Mucosa of descending colon (tissue), 3 donors: ENCODE data around the gene NFKBIE. TPM values are rescaled to one million over a fixed set of nuclear protein-coding genes. Genes with fewer than 3 reads are reported as not detected.

ENCODE experiments used
- ATAC-seq: fragments of 200-7000 bp; cut with Tn5 transposase; one replicate; pipeline ENCODE4 v1.9.1; 2020; ENCODE audit warnings: mild to moderate bottlenecking, moderate library complexity
- DNase-seq, 3 donors: peaks; one replicate each; pipeline ENCODE4 v3.0.0-alpha.2; 2020
- H3K36me3 ChIP-seq: fragments of 200-600 bp; one replicate; pipeline ENCODE4 v1.8.0; 2021; ENCODE audit warnings: low read depth, mild to moderate bottlenecking
- H3K4me1 ChIP-seq: fragments of 200-600 bp; one replicate; pipeline ENCODE4 v1.8.0; 2021; ENCODE audit warnings: low read depth, mild to moderate bottlenecking
- H3K4me3 ChIP-seq: fragments of 200-600 bp; one replicate; pipeline ENCODE4 v1.8.0; 2021; ENCODE audit warnings: mild to moderate bottlenecking
- H3K9me3 ChIP-seq: fragments of 200-600 bp; one replicate; pipeline ENCODE4 v1.8.0; 2021; ENCODE audit warnings: mild to moderate bottlenecking
- intact Hi-C, 2 donors: fragments of 100-400 bp; cut with DNase I in 1 of 2; cut with micrococcal nuclease in 1 of 2; formaldehyde crosslinking; loops; one replicate each; pipeline versions ENCODE4 v1.11.0 to v1.11.1; 2022; cut with DNase I, micrococcal nuclease
- total RNA-seq, 3 donors: library from RNA; stranded (reverse); fragmentation: NEBNext Ultra II Directional in 2 of 3; extraction: Animal tissue kit (Norgen Biotek cat#: 25700) in 2 of 3; gene quantifications; one replicate each; pipeline versions ENCODE4 v1.2.1 to v1.2.4, GENCODE V29; 2021 to 2023
- TF ChIP-seq, protein P1 (sequence below): fragments of 200-600 bp; IDR thresholded peaks from one replicate; pipeline ENCODE4 v1.8.0; 2022; ENCODE audit warnings: antibody characterized with exemption, mild to moderate bottlenecking
- donor health status: DM: no; HTN: no; CAD: no; lungs with moderate emphysema.
- donor health status: DM: no; HTN: no; CAD: no.
- donor health status: DM: no; HTN: yes; CAD: no.

The NFKBIE gene
- total RNA-seq, 3 donors from 2014 or later = 8.7 to 13.4 (median 10.8) TPM

DNA sequence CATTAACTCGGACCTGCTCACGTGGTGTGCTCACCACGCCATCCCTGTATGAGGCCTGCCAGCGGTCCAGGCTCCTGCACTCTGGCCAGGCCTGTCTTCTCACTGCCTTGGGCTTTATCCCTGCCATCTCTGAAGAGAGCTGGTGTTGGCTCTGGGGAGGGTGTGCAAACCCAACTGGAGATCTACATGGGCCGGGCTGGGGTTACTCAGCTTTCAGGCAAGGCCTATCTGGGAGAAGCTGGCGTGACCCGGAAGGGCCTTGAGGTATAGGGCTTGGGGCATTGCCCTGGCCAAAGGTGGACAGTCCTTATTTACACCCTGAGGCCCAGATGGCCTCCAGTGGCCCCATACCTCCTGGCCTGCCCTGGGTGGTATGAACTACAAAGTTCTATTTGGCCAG is 36.9 kb downstream of the NFKBIE start:
- peaks cover 10% of the 10 kb centered on the region for H3K4me1 ChIP-seq
- H3K4me3 ChIP-seq = no peak overlapping the region
- intact Hi-C loops = no loop called here
- TF ChIP-seq, protein P1, sequence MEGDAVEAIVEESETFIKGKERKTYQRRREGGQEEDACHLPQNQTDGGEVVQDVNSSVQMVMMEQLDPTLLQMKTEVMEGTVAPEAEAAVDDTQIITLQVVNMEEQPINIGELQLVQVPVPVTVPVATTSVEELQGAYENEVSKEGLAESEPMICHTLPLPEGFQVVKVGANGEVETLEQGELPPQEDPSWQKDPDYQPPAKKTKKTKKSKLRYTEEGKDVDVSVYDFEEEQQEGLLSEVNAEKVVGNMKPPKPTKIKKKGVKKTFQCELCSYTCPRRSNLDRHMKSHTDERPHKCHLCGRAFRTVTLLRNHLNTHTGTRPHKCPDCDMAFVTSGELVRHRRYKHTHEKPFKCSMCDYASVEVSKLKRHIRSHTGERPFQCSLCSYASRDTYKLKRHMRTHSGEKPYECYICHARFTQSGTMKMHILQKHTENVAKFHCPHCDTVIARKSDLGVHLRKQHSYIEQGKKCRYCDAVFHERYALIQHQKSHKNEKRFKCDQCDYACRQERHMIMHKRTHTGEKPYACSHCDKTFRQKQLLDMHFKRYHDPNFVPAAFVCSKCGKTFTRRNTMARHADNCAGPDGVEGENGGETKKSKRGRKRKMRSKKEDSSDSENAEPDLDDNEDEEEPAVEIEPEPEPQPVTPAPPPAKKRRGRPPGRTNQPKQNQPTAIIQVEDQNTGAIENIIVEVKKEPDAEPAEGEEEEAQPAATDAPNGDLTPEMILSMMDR = no peak
- DNase-seq (no peak), ATAC-seq (no peak)
- H3K36me3 ChIP-seq = no peaks in the 10 kb centered on the region
- H3K9me3 ChIP-seq = no peaks in the 10 kb centered on the region

DNA sequence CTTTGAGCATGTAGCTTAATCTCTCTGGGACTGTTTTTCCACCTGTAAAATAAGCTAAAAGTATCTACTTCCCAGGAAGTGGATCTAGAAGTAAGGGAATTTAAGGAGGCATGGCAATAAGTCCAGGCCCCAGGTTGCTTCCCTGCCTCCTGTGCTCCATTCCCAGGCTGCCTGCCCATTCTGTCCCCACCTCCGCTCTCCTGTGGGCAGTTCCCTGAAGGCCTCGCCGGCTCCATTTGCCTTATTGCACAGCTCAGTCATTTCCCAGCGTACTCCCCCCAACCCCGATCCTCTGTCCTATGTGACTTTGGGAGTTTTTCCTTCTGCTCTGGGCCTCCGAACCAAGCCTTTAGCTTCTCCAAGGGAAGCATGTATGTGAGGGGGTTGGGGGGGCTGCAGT is 37.3 kb downstream of the NFKBIE start:
- TF ChIP-seq, protein P1 = no peak
- DNase-seq = no peak
- Histone ChIP-seq H3K4me1 (peaks cover 12% of the 10 kb centered on the region), H3K4me3 (no peak overlapping the region), H3K9me3 (no peaks in the 10 kb centered on the region), H3K36me3 (no peaks in the 10 kb centered on the region)
- intact Hi-C loops = no loop called here
- ATAC-seq = no peak

DNA sequence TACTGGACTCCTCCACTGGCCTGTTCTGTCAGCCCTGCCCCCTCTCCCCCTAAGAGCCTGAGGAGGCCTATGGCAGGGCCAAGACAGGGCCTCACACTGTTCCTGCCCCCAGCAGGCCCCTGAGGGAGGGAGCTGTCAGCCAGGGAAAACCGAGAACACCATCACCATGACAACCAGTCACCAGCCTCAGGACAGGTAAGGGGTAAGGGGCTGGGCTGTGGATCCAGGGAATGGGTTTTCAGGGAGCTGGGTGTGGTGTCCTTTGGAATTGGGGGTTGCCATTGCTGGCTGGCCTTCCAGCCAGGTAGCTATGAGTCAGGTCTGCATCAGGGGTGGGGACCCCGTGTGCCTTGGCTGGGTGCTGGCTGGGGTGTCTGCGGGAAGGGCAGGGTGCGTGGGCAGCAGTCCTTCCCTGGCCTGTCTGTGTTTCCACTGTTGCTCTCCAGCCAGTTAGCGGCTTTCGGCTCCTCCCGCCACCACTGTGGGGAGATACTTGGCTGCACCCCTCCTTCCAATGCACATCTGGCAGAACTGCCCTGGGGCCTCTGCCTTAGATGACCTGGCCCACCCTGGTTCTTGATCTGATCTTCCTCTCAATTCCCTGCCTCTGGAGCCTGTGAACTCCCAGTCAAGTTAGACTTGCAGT is 38.1 kb downstream of the NFKBIE start:
- no peak for DNase-seq
- TF ChIP-seq, protein P1 = no peak
- intact Hi-C loops = no loop called here
- no peaks in the 10 kb centered on the region for H3K36me3 ChIP-seq
- peaks cover 18% of the 10 kb centered on the region for H3K4me1 ChIP-seq
- no peaks in the 10 kb centered on the region for H3K9me3 ChIP-seq
- no peak overlapping the region for H3K4me3 ChIP-seq
- ATAC-seq = no peak

DNA sequence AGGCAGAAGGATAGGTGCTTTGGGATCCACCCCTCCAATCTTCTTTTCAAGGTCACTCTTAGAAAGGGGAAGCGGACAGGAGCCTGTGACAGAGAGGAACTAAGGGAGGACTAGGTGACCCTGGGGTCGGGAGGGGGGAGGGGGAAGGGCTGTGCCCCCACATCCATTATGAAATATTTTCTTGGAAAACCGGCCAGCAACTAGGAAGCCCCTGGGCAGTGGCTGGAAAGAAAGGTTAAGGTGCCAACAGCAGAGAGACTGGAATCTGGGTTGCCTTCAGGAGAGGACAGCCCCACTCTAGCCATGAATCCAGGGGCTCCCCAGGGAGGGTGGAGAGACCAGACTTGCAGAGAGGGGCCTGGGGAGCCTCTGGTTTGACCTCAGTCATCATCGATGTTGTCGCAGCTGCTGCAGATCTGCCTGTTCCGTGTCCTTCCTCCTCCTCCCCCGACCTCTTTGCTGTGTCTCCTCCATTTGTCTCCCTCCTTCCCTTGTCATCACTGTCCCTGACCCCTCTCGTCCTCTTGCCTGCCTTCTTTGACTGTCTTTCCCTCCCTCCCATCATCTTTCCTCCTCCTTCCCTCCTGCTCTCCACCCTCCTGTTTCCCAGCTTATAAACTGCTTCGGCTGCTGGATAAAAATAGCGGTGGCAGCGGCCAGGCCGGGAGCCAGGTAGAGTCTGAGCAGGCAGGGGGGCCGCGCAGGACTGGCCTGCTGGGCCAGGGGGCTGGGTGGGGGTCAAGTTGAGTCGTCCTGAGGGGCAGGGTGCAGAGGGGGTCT is 38.8 kb downstream of the NFKBIE start:
- Histone ChIP-seq H3K4me3 (no peak overlapping the region), H3K9me3 (no peaks in the 10 kb centered on the region), H3K4me1 (peaks cover 24% of the 10 kb centered on the region), H3K36me3 (no peaks in the 10 kb centered on the region)
- ATAC-seq (no peak), DNase-seq (no peak)
- intact Hi-C loops = no loop called here
- TF ChIP-seq, protein P1 = no peak

DNA sequence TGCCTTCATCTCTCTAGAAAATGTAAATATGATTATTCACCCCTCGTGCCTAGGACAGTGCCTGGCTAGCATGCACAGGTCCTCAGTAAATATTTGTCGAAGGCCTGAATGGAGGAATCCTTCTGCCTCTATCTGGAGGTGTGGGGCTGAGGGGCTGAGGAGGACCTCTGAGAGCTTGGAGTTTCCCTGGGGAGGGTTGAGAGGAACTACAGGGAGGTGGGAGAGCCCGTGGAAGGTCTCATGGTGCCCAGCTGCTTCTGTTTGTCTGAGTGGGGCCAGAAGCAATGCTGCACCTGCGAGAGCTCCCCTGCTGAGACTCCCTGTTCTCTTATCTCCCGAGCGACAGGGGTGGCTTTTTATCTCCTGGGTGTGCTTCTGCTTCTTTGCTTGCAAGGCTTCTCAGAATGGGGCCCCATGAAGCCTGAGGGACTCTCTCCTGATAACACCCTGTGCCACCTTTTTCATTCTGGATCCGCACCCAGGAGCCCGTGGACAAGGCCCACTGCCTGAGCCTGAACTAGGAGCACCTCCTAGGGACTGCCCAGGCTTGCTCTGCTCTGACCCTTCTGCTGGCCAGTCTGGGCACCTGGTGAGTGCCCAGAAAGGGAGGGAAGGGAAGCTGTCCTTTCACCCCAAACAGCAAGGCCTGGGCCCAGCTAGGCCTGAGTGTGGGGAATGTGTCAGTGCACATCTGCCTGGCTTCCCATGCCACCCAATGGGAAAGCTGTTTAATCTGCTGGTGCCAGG is 39.6 kb downstream of the NFKBIE start:
- no peaks in the 10 kb centered on the region for H3K36me3 ChIP-seq
- H3K4me1 ChIP-seq = peaks cover 24% of the 10 kb centered on the region
- DNase-seq (no peak), ATAC-seq (no peak)
- intact Hi-C loops = no loop called here
- no peaks in the 10 kb centered on the region for H3K9me3 ChIP-seq
- no peak overlapping the region for H3K4me3 ChIP-seq
- TF ChIP-seq, protein P1 = no peak
